Activated naive CD4-positive, alpha-beta T cell treated with Interleukin-2 at 50 U/mL for 16 hours (primary cell): ENCODE measurements around the gene RILPL1.
"Not testable (repeated sequence)": the region's sequence is repeated elsewhere in the genome, so short reads cannot be mapped to it uniquely, and the experiment has no call there.

ENCODE experiments used
- DNase-seq: peaks from one replicate; pipeline ENCODE4 v3.0.0-alpha.2; 2020

Gene RILPL1

DNA sequence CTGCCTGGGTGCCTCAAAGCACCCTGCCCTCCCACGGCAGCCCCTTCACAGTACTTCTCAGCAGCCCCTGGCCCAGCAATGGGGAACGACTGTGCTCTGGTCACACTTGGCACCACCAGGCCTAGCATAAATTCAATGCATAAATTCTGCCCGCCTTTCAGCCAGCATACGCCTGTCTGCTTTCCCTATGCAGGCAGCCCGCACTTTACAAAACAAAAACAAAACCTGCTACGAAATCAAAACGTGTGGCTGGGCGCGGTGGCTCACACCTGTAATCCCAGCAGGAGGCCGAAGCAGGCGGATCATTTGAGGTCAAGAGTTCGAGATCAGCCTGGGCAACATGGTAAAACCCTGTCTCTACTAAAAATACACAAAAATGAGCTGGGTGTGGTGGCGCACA lies 42.0 kb downstream of the RILPL1 start:
- DNase-seq: no peak

DNA sequence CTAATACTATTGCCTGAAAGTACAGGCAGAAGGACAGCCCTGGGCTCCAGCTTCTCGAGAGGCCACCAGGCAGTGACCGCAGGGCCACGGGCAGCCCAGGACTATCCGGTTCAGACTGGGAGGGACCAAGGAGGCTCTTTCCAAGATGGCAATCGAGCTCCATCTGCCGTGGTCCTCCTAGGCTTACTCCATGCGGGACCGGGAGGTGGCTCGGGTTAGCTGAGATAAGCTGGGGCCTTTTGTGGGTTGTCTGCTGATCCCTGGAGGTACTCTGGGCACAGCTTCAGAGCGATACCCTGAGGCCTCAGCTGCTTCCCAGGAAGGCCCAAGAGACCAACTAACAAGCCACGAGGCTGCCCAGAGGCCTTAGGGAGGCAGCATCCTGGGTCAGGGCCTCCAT lies 42.5 kb downstream of the RILPL1 start:
- no peak for DNase-seq

DNA sequence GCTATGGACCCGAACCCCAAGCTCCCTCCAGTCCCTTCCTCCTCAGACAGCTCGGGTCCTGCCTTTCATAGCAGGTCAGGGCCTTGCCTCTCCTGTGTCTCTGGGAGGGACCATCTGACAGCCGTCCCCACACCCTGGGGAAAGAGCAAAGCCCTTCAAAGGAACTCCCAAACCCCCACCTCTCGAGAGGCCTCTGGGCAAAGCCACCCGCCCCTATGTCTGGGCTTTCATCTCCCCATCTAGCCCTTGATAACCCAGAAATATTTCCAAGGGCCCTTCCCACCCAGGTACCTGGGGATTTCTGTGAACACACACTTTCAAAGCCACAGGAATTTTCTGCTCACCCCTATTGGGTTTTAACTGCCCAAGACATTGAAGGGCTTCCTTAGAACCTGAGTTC lies 43.4 kb downstream of the RILPL1 start:
- DNase-seq: no peak

- no peak for DNase-seq
Observed at GRCh38 chr12:123489580-123489979, 43.9 kb downstream of the RILPL1 start.

DNA sequence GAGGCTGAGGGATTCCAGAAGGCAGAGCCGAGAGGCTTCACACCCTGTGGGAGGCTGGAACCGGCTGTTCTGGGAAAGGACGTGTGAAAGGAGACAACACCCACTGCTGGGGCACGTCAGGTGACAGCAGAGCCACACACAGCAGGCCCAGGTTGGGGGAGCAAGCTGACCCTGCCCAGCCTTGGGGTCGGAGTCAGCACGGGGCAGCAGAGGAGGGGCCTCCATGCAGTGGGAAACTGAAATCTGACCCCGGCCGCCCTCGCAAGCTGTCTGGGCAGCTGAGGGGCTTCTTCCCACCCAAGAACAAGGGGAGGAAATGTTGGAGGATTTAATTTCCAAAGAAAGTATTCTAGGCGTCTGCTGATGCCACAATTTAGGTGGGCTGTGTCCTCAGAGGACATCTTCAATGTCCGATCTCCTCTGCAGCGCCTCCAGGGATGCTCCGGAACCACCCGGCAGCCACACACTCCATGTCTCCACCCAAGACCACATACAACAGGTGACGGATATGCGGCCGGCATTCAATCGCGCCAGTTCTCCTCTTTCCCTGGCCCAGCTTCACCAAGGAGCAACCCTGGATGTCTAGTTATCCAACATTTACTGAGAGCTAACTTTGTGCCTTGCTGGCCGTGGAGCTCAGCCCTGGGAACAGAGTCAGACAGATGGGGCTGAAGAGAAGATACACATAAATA lies 44.8 kb downstream of the RILPL1 start:
- DNase-seq: no peak

GRCh38 chr12:123487428-123487827 lies 46.1 kb downstream of the RILPL1 start:
- DNase-seq: no peak

GRCh38 chr12:123485756-123486155 lies 47.8 kb downstream of the RILPL1 start:
- no peak for DNase-seq

GRCh38 chr12:123483602-123484248 lies 49.8 kb downstream of the RILPL1 start:
- DNase-seq: no peak

- DNase-seq: no peak
Observed at GRCh38 chr12:123482876-123483275, 50.6 kb downstream of the RILPL1 start.

- DNase-seq: not testable (repeated sequence)
Observed at GRCh38 chr12:123481251-123481650, 52.3 kb downstream of the RILPL1 start.

- no peak for DNase-seq
Observed at GRCh38 chr12:123479442-123480180, 53.9 kb downstream of the RILPL1 start.

- DNase-seq: no peak
Observed at GRCh38 chr12:123478762-123479161, 54.8 kb downstream of the RILPL1 start.

DNA sequence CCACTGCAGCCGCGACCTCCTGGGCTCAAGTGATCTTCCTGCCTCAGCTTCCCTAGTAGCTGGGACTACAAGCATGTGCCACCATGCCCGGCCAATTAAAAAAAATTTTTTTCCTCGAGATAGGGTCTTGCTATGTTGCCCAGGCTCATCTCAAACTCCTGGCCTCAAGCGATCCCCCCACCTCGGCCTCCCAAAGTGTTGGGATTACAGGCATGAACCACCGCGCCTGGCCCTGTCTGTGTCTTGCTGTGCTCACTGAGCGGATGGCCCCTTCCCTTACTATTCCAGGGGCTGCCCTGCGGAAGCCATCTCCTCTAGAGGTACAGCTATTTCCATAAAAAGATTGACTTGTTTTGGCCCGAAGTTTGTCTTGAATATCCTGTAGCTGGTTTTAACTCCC lies 55.5 kb downstream of the RILPL1 start:
- no peak for DNase-seq

DNA sequence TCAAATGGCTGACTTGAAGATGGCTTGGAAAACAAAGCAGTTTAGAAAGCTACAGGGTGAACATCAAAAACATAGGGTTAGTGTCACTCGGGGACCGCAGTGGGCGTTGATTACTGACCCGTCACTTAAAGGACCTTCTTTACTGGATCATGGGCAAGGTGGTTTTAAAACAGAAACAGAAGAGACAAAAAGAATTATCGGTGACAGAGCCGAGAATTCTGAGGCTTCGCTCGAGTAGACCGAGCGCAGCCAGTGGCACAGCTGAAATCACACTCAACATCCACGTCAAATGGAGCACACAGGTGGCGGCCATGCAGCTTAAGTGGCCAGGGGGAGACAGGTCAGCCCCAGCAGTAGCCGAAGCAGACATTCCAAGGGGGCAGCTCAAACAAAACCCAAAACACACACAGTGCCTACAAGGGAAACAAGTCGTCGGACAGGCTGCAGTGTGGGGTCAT lies 58.2 kb downstream of the RILPL1 start:
- DNase-seq: no peak

GRCh38 chr12:123474485-123475245 lies 58.9 kb downstream of the RILPL1 start:
- DNase-seq: no peak

GRCh38 chr12:123472438-123472849 lies 61.1 kb downstream of the RILPL1 start:
- DNase-seq: no peak

GRCh38 chr12:123471374-123472068 lies 62.0 kb downstream of the RILPL1 start:
- DNase-seq: no peak

DNA sequence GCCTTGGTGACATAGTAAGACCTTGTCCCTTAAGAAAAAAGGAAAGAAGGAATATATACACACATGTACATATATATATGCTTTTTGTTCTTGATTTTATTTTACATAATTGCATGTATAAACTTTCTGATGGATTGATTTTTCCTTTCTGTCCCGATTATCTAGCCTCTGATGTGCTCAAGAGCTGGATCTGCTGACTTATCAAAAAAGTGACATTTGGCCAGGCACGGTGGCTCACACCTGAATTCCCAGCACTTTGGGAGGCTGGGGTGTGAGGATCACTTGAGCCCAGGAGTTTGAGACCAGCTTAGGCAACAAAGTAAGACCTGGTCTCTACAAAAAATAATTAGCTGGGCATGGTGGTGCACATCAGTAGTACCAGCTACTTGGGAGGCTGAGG lies 63.5 kb downstream of the RILPL1 start:
- DNase-seq: no peak

GRCh38 chr12:123468786-123469185 lies 64.7 kb downstream of the RILPL1 start:
- DNase-seq: no peak

- no peak for DNase-seq
Observed at GRCh38 chr12:123465084-123465483, 68.4 kb downstream of the RILPL1 start.

DNA sequence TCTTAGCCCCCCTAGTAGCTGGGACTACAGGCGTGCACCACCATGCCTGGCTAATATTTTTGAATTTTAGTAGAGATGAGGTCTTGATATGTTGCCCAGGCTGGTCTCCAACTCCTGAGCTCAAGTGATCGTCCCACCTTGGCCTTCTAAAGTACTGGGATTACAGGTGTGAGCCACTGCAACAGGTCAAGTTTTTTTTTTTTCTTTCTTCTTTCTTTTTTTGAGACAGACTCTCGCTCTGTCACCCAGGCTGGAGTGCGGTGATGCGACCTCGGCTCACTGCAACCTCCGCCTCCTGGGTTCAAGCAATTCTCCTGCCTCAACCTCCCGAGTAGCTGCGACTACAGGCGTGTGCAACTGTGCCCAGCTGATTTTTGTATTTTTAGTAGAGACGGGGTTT lies 70.3 kb downstream of the RILPL1 start:
- not testable (repeated sequence) for DNase-seq

DNA sequence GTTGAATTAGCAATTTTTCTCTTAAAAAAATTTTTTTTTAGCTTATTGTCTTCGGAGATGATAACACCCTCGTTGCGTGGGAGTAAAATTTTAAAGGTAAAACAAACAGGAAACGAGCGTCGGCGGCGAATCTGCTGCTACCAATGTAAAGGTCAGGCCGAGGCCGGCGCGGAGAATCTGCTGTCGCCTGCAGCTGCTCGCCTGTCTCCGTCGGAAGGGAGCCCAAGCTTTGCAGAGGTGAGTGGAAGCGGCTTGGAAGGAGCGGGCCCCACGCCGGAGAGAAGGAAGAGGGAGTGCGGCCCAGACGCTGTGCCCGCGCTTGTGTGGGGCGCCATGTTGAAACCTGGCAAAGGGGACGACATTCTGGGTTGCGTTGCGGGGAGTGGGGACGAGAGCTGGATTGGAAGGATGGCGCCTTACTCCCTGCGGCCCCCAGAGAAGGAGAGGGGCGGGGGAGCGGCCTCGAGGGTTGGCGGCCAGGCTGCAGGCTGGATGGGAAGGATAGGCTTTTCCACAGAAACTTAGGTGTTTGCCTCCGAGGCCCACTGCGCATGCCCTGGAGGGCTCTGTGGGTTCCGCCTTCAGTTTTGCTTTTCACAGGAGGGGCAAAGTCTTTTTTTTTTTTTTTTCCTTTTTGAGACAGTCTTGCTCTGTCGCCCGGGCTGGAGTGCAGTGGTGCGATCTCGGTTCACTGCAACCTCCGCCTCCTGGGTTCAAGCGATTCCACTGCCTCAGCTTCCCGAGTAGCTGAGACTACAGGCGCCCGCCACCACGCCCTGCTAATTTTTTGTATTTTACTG lies 75.3 kb downstream of the RILPL1 start, which contains the start of gene SNRNP35:
SNRNP35 (plus strand) TSS at position 160 of the 800 bp plus-strand sequence. CDS start 7,402 bp downstream, outside the sequence.
- DNase-seq: peak; percentile 86
